K562 (cell line): ENCODE results near the gene NIM1K.

Experiments used
- BRCA1 ChIP-seq, 2 experiments: fragments of 450-650 bp in 1 of 2; sonication (generic) in 1 of 2; formaldehyde crosslinking in 1 of 2; IDR thresholded peaks; 2 replicates each; pipeline versions ENCODE4 v1.5.0 to v1.6.1; 2017 to 2020; ENCODE audit warnings: mild to moderate bottlenecking in 1 of 2, missing genetic modification reagents in 1 of 2
- CEBPG ChIP-seq, 3 experiments: fragments of 200-800 bp in 1 of 3; sonication (Bioruptor generic) in 1 of 3; sonication (generic) in 1 of 3; formaldehyde crosslinking in 1 of 3; IDR thresholded peaks in 2 of 3; conservative IDR thresholded peaks in 1 of 3; 2 replicates each; pipeline versions ENCODE4 v1.6.1 to v1.8.0; 2016 to 2022; ENCODE audit warnings: missing compliant biosample characterization in 2 of 3, missing genetic modification characterization in 2 of 3, mild to moderate bottlenecking in 1 of 3, missing genetic modification reagents in 1 of 3
- CEBPZ ChIP-seq: fragments of 150-350 bp; IDR thresholded peaks from 2 replicates; pipeline ENCODE4 v1.6.1; 2014; ENCODE audit warnings: low read depth, mild to moderate bottlenecking, low read length, borderline replicate concordance
- PHF8 ChIP-seq: fragments of 200-600 bp; sonication (generic); IDR thresholded peaks from 2 replicates; pipeline ENCODE4 v1.6.1; 2012; ENCODE audit warnings: mixed run types, mild to moderate bottlenecking, inconsistent platforms, low read length, moderate library complexity, borderline replicate concordance
- RAD21 ChIP-seq, 2 experiments: fragments of 250-450 bp in 1 of 2; fragments of 450-650 bp in 1 of 2; sonication (Bioruptor Pico) in 1 of 2; formaldehyde crosslinking in 1 of 2; IDR thresholded peaks in 1 of 2; conservative IDR thresholded peaks in 1 of 2; 2 replicates each; pipeline versions ENCODE4 v1.4.0 to v1.8.0; 2020 to 2022; ENCODE audit warnings: mild to moderate bottlenecking in 2 of 2, moderate library complexity in 1 of 2
- RBM17 ChIP-seq: fragments of 200-400 bp; formaldehyde crosslinking; IDR thresholded peaks from 2 replicates; pipeline ENCODE4 v1.6.1; 2017; ENCODE audit warnings: low read depth, mild to moderate bottlenecking, low read length, borderline replicate concordance
- REST ChIP-seq, 2 experiments: fragments of 450-650 bp; formaldehyde crosslinking in 1 of 2; IDR thresholded peaks; 2 replicates each; pipeline versions ENCODE4 v1.4.0 to v1.6.1; 2014 to 2020; ENCODE audit warnings: mild to moderate bottlenecking in 2 of 2, borderline replicate concordance in 1 of 2, low read depth in 1 of 2

GRCh38 chr5:43296835-43297234, 104.8 kb downstream of the NIM1K start:
- no peak for TF ChIP-seq CEBPG (CRISPR knock-in tag; IDR thresholded peaks at IDR 0.05)
- TF ChIP-seq CEBPG (tag; conservative IDR thresholded peaks at IDR 0.05 in 1 of 2, IDR thresholded peaks at IDR 0.05 in 1 of 2): no peak
- no peak for TF ChIP-seq CEBPZ
- TF ChIP-seq PHF8: no peak
- TF ChIP-seq RBM17: no peak
- no peak for TF ChIP-seq RAD21 (CRISPR knock-in tag; conservative IDR thresholded peaks at IDR 0.05 in 1 of 2, IDR thresholded peaks at IDR 0.05 in 1 of 2)
- no peak for TF ChIP-seq REST (IDR thresholded peaks at IDR 0.05; ENCODE audit: borderline replicate concordance)
- no peak for TF ChIP-seq REST (CRISPR knock-in tag; IDR thresholded peaks at IDR 0.05; ENCODE audit: low read depth)
- TF ChIP-seq BRCA1 (IDR thresholded peaks at IDR 0.05): no peak
- no peak for TF ChIP-seq BRCA1 (CRISPR knock-in tag; IDR thresholded peaks at IDR 0.05)
